WI38 (cell line): ENCODE data around the gene CREB5.
"Not testable (repeated sequence)": the region's sequence is repeated elsewhere in the genome, so short reads cannot be mapped to it uniquely, and the experiment has no call there.

Experiments used
- H3K4me3 ChIP-seq: 2 replicates; pipeline ENCODE4 v1.5.1; 2011; ENCODE audit warnings: low read depth, mild to moderate bottlenecking, control low read depth, low read length
- CTCF ChIP-seq: IDR thresholded peaks from 2 replicates; pipeline ENCODE4 v1.5.1; 2012; ENCODE audit warnings: low read depth, mild to moderate bottlenecking, control low read depth, low read length

CREB5 gene

DNA sequence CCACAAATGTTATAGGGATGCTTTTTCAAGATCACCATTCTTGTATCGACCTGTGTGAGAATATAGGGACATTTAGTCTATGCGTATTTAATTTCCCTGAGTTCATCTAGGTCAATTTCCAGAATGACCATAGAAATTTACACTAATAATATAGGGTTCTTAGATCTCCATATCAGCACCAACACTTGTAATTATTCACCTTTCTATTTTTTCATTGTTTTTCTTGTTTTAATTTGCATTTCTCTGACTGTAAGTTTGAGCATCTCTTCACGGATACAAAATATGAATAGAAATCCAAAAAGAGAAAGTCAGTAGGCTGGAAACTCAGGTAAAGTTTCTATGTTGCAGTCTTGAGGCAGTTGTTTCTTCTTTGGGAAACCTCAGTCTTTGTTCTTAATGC, 134.8 kb downstream of the CREB5 start:
- no peak overlapping the region for H3K4me3 ChIP-seq
- no peak for TF ChIP-seq CTCF

DNA sequence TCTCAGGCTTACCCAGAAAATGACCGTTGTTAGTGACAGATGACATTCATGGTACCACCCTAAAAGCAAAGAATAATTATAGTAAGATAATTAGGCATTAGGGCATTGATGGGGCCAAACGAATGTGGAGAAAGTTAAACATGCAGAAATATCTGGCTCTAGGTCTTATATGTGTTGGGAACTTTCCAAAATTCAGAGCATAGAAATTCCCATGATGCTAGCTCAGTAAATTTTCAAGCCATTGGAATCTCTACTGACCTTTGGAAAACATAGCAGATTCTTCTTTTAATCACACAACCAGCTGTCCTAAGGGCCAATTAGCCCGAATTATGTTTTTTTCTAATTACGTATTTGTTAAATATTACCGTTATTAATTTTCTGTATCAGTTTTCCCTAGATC, 136.1 kb downstream of the CREB5 start:
- no peak overlapping the region for H3K4me3 ChIP-seq
- no peak for TF ChIP-seq CTCF

- no peak for TF ChIP-seq CTCF
- H3K4me3 ChIP-seq, result no peak overlapping the region
Measured at GRCh38 chr7:28549998-28550397, 137.7 kb downstream of the CREB5 start.

GRCh38 chr7:28550580-28551186, 138.4 kb downstream of the CREB5 start:
- no peak overlapping the region for H3K4me3 ChIP-seq
- no peak for TF ChIP-seq CTCF

DNA sequence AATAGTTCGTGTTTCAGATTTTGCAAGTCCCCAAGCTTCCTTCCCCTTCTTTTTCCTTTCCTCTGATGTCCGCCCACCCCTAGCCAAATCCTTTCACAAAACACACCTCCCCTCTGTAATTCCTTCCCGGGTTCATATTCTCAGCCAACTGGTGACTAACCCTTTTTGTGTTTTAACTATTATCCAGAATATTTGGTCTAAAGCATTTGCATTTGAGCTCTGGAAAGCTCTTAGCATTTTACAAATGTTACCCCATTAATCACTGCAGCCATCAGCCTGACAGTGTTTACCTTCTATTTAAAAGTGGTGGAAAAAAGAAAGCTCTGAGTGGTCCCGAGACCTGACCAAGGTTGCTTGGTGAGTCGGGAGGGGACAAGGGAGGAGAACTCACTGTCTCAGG, 139.0 kb downstream of the CREB5 start:
- no peak overlapping the region for H3K4me3 ChIP-seq
- no peak for TF ChIP-seq CTCF

DNA sequence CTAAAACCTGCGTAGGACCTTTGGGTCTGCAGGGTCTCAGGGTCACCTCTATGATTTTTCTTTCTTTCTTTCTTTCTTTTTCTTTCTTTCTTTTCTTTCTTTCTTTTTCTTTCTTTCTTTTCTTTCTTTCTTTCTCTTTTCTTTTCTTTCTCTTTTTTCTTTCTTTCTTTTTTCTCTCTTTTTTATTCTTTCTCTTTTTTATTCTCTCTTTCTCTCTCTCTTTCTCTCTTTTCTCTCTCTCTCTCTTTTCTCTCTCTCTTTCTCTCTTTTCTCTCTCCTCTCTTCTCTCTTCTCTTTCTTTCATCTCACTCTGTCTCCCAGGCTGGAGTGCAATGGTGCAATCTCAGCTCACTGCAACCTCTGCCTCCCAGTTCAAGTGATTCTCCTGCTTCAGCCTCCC, 139.4 kb downstream of the CREB5 start:
- H3K4me3 ChIP-seq, result not testable (repeated sequence)

GRCh38 chr7:28554802-28555471, 142.6 kb downstream of the CREB5 start:
- H3K4me3 ChIP-seq, result no peak overlapping the region
- no peak for TF ChIP-seq CTCF

- TF ChIP-seq CTCF, result no peak
Measured at GRCh38 chr7:28556025-28556424, 143.7 kb downstream of the CREB5 start.

More at GRCh38 chr7:28556025-28556424, 143.7 kb downstream of the CREB5 start:
- H3K4me3 ChIP-seq, result no peak overlapping the region
